Endothelial cell (in vitro differentiated cells): Measurements from ENCODE around the gene MINDY3. TPM values are rescaled to one million over a fixed set of nuclear protein-coding genes. Genes with fewer than 3 reads are reported as not detected.
A peak's percentile ranks its signal among the peaks of the same experiment; 100 is the strongest.

ENCODE experiments used
- DNase-seq: peaks from one replicate; pipeline ENCODE4 v3.0.0; 2021; ENCODE audit warnings: low spot score
- H3K27ac Mint-ChIP-seq: one replicate; pipeline ENCODE4 v1.8.0; 2021; ENCODE audit warnings: mixed read lengths, inconsistent platforms; ENCODE audit not compliant: unreplicated experiment
- H3K27me3 Mint-ChIP-seq: one replicate; pipeline ENCODE4 v1.8.0; 2021; ENCODE audit warnings: mild to moderate bottlenecking, moderate library complexity, mixed read lengths, inconsistent platforms; ENCODE audit not compliant: unreplicated experiment
- H3K36me3 Mint-ChIP-seq: one replicate; pipeline ENCODE4 v1.8.0; 2021; ENCODE audit warnings: mild to moderate bottlenecking, low read depth, mixed read lengths, inconsistent platforms; ENCODE audit not compliant: unreplicated experiment
- H3K4me1 Mint-ChIP-seq: one replicate; pipeline ENCODE4 v1.8.0; 2021; ENCODE audit warnings: mild to moderate bottlenecking, mixed read lengths, inconsistent platforms; ENCODE audit not compliant: unreplicated experiment
- H3K4me3 Mint-ChIP-seq: one replicate; pipeline ENCODE4 v1.8.0; 2021; ENCODE audit warnings: mild to moderate bottlenecking, mixed read lengths, inconsistent platforms; ENCODE audit not compliant: unreplicated experiment
- H3K9me3 Mint-ChIP-seq: one replicate; pipeline ENCODE4 v1.8.0; 2021; ENCODE audit warnings: mixed read lengths, inconsistent platforms; ENCODE audit not compliant: unreplicated experiment
- total RNA-seq: library from RNA; stranded (reverse); fragmentation: NEBNext Ultra II Directional; extraction: Animal tissue kit (Norgen Biotek cat#: 25700); gene quantifications from one replicate; pipeline ENCODE4 v1.2.1, GENCODE V29; 2021; ENCODE audit not compliant: unreplicated experiment
- TF ChIP-seq, protein P1 (sequence below): fragments of 200-600 bp; sonication (generic); IDR thresholded peaks from one replicate; pipeline ENCODE4 v1.5.0; 2021; ENCODE audit warnings: antibody characterized with exemption; ENCODE audit not compliant: unreplicated experiment

Gene MINDY3
- total RNA-seq, 1 donor from 2014 or later: 26.1 TPM

DNA sequence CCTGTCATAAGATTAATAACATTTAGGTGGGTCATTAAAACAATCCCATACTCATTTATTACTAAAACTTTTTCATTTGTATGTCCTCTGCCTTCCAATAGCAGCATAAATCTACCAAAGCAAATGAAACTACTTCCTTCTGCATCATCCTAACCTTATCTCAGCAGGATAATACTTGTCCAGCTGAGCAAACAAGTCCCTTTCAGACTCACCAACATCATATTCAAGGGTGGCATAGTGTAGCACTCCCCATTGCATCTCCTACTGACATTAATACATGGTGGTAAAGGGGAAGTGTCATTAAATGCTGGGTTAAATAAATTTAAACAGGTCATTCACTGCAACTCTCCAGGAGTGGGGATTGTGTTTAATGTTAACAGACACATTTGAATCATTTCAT lies 3.4 kb upstream of the MINDY3 start:
- Mint-ChIP-seq H3K4me1 (peaks cover 16% of the 10 kb centered on the region), H3K27me3 (peaks cover 3% of the 10 kb centered on the region), H3K4me3 (no peak overlapping the region), H3K27ac (no peak overlapping the region), H3K9me3 (no peaks in the 10 kb centered on the region), H3K36me3 (no peaks in the 10 kb centered on the region)
- TF ChIP-seq, protein P1, sequence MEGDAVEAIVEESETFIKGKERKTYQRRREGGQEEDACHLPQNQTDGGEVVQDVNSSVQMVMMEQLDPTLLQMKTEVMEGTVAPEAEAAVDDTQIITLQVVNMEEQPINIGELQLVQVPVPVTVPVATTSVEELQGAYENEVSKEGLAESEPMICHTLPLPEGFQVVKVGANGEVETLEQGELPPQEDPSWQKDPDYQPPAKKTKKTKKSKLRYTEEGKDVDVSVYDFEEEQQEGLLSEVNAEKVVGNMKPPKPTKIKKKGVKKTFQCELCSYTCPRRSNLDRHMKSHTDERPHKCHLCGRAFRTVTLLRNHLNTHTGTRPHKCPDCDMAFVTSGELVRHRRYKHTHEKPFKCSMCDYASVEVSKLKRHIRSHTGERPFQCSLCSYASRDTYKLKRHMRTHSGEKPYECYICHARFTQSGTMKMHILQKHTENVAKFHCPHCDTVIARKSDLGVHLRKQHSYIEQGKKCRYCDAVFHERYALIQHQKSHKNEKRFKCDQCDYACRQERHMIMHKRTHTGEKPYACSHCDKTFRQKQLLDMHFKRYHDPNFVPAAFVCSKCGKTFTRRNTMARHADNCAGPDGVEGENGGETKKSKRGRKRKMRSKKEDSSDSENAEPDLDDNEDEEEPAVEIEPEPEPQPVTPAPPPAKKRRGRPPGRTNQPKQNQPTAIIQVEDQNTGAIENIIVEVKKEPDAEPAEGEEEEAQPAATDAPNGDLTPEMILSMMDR: no peak
- DNase-seq: no peak

DNA sequence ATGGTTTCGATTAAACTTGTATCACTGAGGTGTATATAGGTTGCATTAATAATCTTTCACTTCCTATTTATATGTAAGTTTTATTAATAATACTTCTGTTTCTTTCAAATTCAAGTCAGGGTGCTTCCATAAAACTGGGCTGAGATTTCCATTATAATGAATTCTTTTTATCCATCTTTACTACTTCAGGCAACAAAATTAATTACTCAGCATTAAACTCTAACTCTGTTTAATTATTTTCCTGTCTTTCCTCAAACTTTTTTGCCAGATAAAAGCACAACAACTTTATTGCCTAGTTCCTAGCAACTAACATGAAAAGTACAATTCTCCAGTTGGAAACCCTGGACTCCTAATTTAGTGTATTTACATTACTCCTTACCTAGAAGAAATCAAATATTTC lies 3.0 kb upstream of the MINDY3 start:
- H3K4me3 Mint-ChIP-seq: no peak overlapping the region
- H3K27me3 Mint-ChIP-seq: peaks cover 3% of the 10 kb centered on the region
- no peaks in the 10 kb centered on the region for H3K9me3 Mint-ChIP-seq
- peaks cover 16% of the 10 kb centered on the region for H3K4me1 Mint-ChIP-seq
- TF ChIP-seq, protein P1: no peak
- DNase-seq: no peak
- no peak overlapping the region for H3K27ac Mint-ChIP-seq
- H3K36me3 Mint-ChIP-seq: no peaks in the 10 kb centered on the region

DNA sequence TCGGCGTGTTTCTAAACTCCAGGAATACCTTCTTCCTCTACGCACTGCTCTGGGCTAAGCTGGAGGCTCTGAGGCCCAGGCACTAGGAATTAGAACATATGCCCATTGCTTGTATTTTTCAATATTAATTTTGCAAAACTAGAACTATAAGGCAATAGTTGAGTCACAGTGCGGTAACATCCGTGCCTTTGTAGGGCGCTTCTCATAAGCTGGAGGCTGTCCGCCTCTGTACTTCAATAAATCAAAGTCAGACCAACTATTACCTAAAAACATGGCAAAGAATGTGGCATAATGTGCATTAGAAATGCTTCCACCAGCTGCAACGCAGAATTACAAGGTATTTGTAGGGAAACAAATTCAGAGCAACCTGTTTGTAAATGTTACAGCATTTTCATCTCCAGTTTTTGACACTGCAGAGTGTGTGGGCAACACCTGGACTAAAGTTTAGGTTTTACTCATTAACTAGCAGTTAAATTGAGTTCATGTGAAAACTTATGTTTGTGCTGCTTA lies 440 bp upstream of the MINDY3 start:
- H3K27ac Mint-ChIP-seq: peak overlapping the region; percentile 83

DNA sequence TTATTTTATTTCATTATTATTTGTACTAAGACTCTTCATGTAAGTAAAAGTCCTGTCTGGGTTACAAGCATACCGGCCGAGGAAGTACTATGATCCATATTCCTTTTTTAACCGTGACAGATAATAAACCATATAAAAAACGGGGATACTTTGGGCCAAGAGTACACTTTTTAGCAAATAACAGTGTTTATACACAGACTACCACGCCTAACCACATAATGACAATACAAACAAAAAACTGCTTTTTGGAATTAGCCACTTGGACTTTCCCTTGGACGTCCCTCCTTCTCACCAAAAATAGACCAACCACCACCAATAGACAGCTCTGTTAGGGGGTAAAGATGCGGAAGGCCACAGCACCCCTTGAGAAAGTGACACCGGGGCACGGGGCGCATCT lies 800 bp downstream of the MINDY3 start:
- Mint-ChIP-seq H3K4me1 (peaks cover 28% of the 10 kb centered on the region), H3K27ac (peak overlapping the region; percentile 90), H3K27me3 (peaks cover 3% of the 10 kb centered on the region), H3K9me3 (no peaks in the 10 kb centered on the region), H3K36me3 (no peaks in the 10 kb centered on the region), H3K4me3 (peak overlapping the region; percentile 98)
- TF ChIP-seq, protein P1: no peak
- DNase-seq: no peak

More for the DNA sequence above, 440 bp upstream of the MINDY3 start:
- no peaks in the 10 kb centered on the region for H3K36me3 Mint-ChIP-seq
- peaks cover 3% of the 10 kb centered on the region for H3K27me3 Mint-ChIP-seq
- TF ChIP-seq, protein P1: no peak
- DNase-seq: no peak
- peak overlapping the region; percentile 98 for H3K4me3 Mint-ChIP-seq
- H3K4me1 Mint-ChIP-seq: peaks cover 28% of the 10 kb centered on the region
- H3K9me3 Mint-ChIP-seq: no peaks in the 10 kb centered on the region

DNA sequence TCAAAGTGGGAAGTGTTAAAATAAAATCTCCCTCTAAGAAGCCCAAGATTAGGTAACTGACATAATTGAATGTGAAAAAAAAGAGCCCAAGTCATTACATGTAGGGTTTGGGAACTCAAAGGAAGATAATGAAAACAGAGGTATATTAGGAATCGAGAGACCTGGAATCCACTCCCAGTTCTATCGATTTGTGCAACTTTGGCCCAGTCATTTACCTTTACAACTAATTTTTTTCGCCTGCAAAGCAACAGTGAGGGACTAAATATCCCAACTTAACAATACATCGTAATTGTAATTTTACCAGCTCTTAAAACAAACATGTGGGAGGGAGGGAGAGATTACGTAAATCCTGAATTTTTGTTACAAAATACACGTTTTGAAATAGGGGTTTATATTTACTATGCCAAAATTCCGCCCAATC lies 1.4 kb downstream of the MINDY3 start:
- TF ChIP-seq, protein P1: no peak
- no peak overlapping the region for H3K27ac Mint-ChIP-seq
- H3K4me3 Mint-ChIP-seq: peak overlapping the region; percentile 79

More for the DNA sequence above, 1.4 kb downstream of the MINDY3 start:
- H3K4me1 Mint-ChIP-seq: peaks cover 24% of the 10 kb centered on the region
- DNase-seq: no peak
- no peaks in the 10 kb centered on the region for H3K36me3 Mint-ChIP-seq
- peaks cover 3% of the 10 kb centered on the region for H3K27me3 Mint-ChIP-seq
- no peaks in the 10 kb centered on the region for H3K9me3 Mint-ChIP-seq
